GM12891 (cell line): ENCODE data around the gene SYNPO2.

Experiments
- DNase-seq: peaks from one replicate; pipeline ENCODE4 v3.0.0; 2011; ENCODE audit warnings: low spot score; ENCODE audit not compliant: insufficient read length
- FAIRE-seq: peaks from 2 replicates; lab custom pipeline; 2011; peaks lifted over from hg19 to GRCh38; lab: Jason Lieb, UNC
- PAX5 ChIP-seq: IDR thresholded peaks from 2 replicates; pipeline ENCODE4 v1.6.1; 2011; ENCODE audit warnings: low read length, moderate library complexity, mild to moderate bottlenecking; ENCODE audit not compliant: insufficient read depth, severe bottlenecking
- POLR2A ChIP-seq: IDR thresholded peaks from 2 replicates; pipeline ENCODE4 v1.6.1; 2011; ENCODE audit warnings: low read depth, low read length, control low read depth
- POLR2AphosphoS5 ChIP-seq: IDR thresholded peaks from 2 replicates; pipeline ENCODE4 v1.6.1; 2011; ENCODE audit warnings: low read depth, low read length, control low read depth
- POU2F2 ChIP-seq: IDR thresholded peaks from 2 replicates; pipeline ENCODE4 v1.6.1; 2011; ENCODE audit warnings: low read depth, mild to moderate bottlenecking, control low read depth, low read length, moderate library complexity
- SPI1 ChIP-seq: IDR thresholded peaks from 2 replicates; pipeline ENCODE4 v1.6.1; 2011; ENCODE audit warnings: low read depth, low read length, control low read depth
- TAF1 ChIP-seq: IDR thresholded peaks from 2 replicates; pipeline ENCODE4 v1.6.1; 2011; ENCODE audit warnings: low read depth, low read length, control low read depth

Gene SYNPO2

GRCh38 chr4:119080721-119081541 lies 192.3 kb downstream of the SYNPO2 start:
- TF ChIP-seq TAF1: no peak
- no peak for TF ChIP-seq PAX5
- TF ChIP-seq POU2F2: no peak
- no peak for TF ChIP-seq POLR2AphosphoS5
- TF ChIP-seq POLR2A: no peak
- no peak for TF ChIP-seq SPI1
- no peak for FAIRE-seq
- no peak for DNase-seq

GRCh38 chr4:119081542-119081859 lies 192.8 kb downstream of the SYNPO2 start:
- TF ChIP-seq POLR2A: no peak
- TF ChIP-seq TAF1: no peak
- no peak for TF ChIP-seq SPI1
- TF ChIP-seq POU2F2: no peak
- TF ChIP-seq POLR2AphosphoS5: no peak
- TF ChIP-seq PAX5: no peak
- no peak for DNase-seq
- no peak for FAIRE-seq

- no peak for DNase-seq
- FAIRE-seq: no peak
- TF ChIP-seq POLR2A (no peak), POU2F2 (no peak), SPI1 (no peak), TAF1 (no peak), PAX5 (no peak), POLR2AphosphoS5 (no peak)
Observed at GRCh38 chr4:119081943-119082342, 193.3 kb downstream of the SYNPO2 start.

GRCh38 chr4:119082661-119083060 lies 194.0 kb downstream of the SYNPO2 start:
- FAIRE-seq (no peak), DNase-seq (no peak)
- no peak for TF ChIP-seq PAX5
- TF ChIP-seq POLR2A: no peak
- TF ChIP-seq TAF1: no peak
- no peak for TF ChIP-seq SPI1
- no peak for TF ChIP-seq POU2F2
- no peak for TF ChIP-seq POLR2AphosphoS5

- DNase-seq (no peak), FAIRE-seq (no peak)
- TF ChIP-seq SPI1: no peak
- TF ChIP-seq PAX5: no peak
- no peak for TF ChIP-seq POU2F2
- TF ChIP-seq TAF1: no peak
Observed at GRCh38 chr4:119084513-119084912, 195.9 kb downstream of the SYNPO2 start.

- FAIRE-seq (no peak), DNase-seq (no peak)
- no peak for TF ChIP-seq SPI1
- no peak for TF ChIP-seq PAX5
- no peak for TF ChIP-seq POLR2AphosphoS5
- no peak for TF ChIP-seq POU2F2
- TF ChIP-seq POLR2A: no peak
- no peak for TF ChIP-seq TAF1
Observed at GRCh38 chr4:119087121-119087520, 198.5 kb downstream of the SYNPO2 start.

GRCh38 chr4:119087656-119088055 lies 199.0 kb downstream of the SYNPO2 start:
- no peak for TF ChIP-seq POU2F2
- no peak for TF ChIP-seq POLR2A
- TF ChIP-seq POLR2AphosphoS5: no peak
- TF ChIP-seq TAF1: no peak
- TF ChIP-seq PAX5: no peak
- TF ChIP-seq SPI1: no peak
- DNase-seq (no peak), FAIRE-seq (no peak)

GRCh38 chr4:119093042-119093827 lies 204.6 kb downstream of the SYNPO2 start:
- TF ChIP-seq POLR2AphosphoS5 (no peak), PAX5 (no peak), SPI1 (no peak), POU2F2 (no peak), POLR2A (no peak), TAF1 (no peak)
- DNase-seq: no peak
- no peak for FAIRE-seq

- FAIRE-seq: no peak
- TF ChIP-seq TAF1 (no peak), POU2F2 (no peak), POLR2A (no peak), SPI1 (no peak), PAX5 (no peak), POLR2AphosphoS5 (no peak)
- DNase-seq: no peak
Observed at GRCh38 chr4:119097282-119097900, 208.7 kb downstream of the SYNPO2 start.
